Right lobe of liver (tissue), 6 donors: ENCODE measurements around the gene MAP3K5. TPM values are rescaled to one million over a fixed set of nuclear protein-coding genes. Genes with fewer than 3 reads are reported as not detected.

ENCODE experiments used
- ATAC-seq, 4 donors: fragments of 200-7000 bp; cut with Tn5 transposase; one replicate each; pipeline ENCODE4 v1.9.1; 2020; ENCODE audit warnings: mild to moderate bottlenecking in 4 of 4, moderate library complexity in 4 of 4
- DNase-seq, 3 donors: peaks; one replicate each; pipeline ENCODE4 v3.0.0-alpha.2; 2020
- H3K27ac ChIP-seq, 3 donors: fragments of 200-600 bp; one replicate each; pipeline ENCODE4 v1.8.0; 2022
- H3K27me3 ChIP-seq, 2 donors: fragments of 200-600 bp; one replicate each; pipeline ENCODE4 v1.8.0; 2022
- H3K36me3 ChIP-seq, 4 donors: fragments of 200-600 bp; sonication (generic) in 1 of 4; one replicate each; pipeline versions ENCODE4 v1.5.1 to v1.8.0; 2017 to 2022; ENCODE audit warnings: control low read depth in 1 of 4
- H3K4me1 ChIP-seq, 4 donors: fragments of 200-600 bp; sonication (generic) in 1 of 4; one replicate each; pipeline versions ENCODE4 v1.5.1 to v1.8.0; 2017 to 2022; ENCODE audit warnings: control low read depth in 1 of 4
- H3K4me3 ChIP-seq, 3 donors: fragments of 200-600 bp; one replicate each; pipeline ENCODE4 v1.8.0; 2022
- H3K9me3 ChIP-seq, 4 donors: fragments of 200-600 bp; sonication (generic) in 1 of 4; one replicate each; pipeline versions ENCODE4 v1.5.1 to v1.8.0; 2017 to 2022; ENCODE audit warnings: control low read depth in 1 of 4
- POLR2A ChIP-seq: fragments of 450-650 bp; IDR thresholded peaks from one replicate; pipeline ENCODE4 v1.6.1; 2017; ENCODE audit warnings: antibody characterized with exemption, mild to moderate bottlenecking
- WGBS: methylation state at CpG from one replicate; pipeline ENCODE4 v1.1.6; 2018; ENCODE audit warnings: low coverage, low lambda C conversion rate; ENCODE audit not compliant: insufficient coverage; ENCODE audit errors: missing lambda C conversion rate; 5-methylcytosine and 5-hydroxymethylcytosine counted together
- intact Hi-C, 2 donors: fragments of 100-400 bp; cut with DNase I; formaldehyde crosslinking; loops; one replicate each; pipeline versions ENCODE4 v1.11.2 to v1.14.1; 2022
- total RNA-seq, 6 experiments: library from RNA; depleted of rRNA in 2 of 6; stranded (reverse); fragments of >200 nt in 2 of 6; fragmentation: NEBNext Ultra II Directional in 3 of 6; extraction: Animal tissue kit (Norgen Biotek cat#: 25700) in 3 of 6; gene quantifications; one replicate each; pipeline versions ENCODE4 v1.1.0 to v1.2.4, GENCODE V29; 2016 to 2023
- TF ChIP-seq, protein P1 (sequence below), 4 donors: fragments of 200-600 bp in 3 of 4; fragments of 450-650 bp in 1 of 4; IDR thresholded peaks; one replicate each; pipeline versions ENCODE4 v1.5.1 to v1.8.0; 2016 to 2022; ENCODE audit warnings: antibody characterized with exemption in 4 of 4, mild to moderate bottlenecking in 2 of 4
- donor health status: DM: no; HTN: yes; CAD: no.
- donor health status: DM: no; HTN: no; CAD: no.
- donor health status: DM: no; HTN: no; CAD: no.
- donor health status: DM: no; HTN: yes; CAD: no.
- donor health status: DM: no; HTN: yes; CAD: no.

MAP3K5 gene
- total RNA-seq, 6 experiments from 2014 or later = 5.0 to 10.4 (median 6.9) TPM

DNA sequence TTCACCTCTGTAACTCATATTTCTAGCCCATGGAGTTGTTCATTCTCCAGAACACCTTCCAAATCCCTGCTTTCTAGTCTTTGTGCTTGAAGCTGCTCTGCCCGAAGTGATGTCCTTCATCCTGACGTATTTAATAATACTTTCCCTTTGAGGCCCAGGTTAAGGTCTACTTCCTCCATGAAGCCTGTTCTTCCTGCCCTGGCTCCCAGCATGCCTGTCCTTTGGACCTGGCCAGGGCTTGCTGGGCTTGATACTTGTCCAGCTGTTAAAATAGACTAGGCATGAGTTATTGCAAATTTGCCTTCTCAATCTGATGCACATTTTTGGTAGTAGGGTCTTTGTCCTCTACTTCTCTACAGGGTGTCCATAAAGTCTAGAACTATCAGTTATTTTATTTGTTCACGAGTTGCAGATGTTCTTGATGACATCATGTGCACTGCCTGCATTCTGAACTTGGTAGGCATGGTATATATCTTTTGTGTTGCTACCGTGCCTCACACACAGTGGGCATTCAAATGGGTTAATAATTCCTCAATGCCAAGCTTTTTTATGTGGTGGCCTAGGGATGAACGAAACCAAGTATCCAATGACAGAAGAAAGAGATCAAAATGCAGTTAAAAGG lies 239.0 kb downstream of the MAP3K5 start:
- H3K27ac ChIP-seq = no peak overlapping the region
- H3K4me3 ChIP-seq = no peak overlapping the region
- TF ChIP-seq, protein P1, sequence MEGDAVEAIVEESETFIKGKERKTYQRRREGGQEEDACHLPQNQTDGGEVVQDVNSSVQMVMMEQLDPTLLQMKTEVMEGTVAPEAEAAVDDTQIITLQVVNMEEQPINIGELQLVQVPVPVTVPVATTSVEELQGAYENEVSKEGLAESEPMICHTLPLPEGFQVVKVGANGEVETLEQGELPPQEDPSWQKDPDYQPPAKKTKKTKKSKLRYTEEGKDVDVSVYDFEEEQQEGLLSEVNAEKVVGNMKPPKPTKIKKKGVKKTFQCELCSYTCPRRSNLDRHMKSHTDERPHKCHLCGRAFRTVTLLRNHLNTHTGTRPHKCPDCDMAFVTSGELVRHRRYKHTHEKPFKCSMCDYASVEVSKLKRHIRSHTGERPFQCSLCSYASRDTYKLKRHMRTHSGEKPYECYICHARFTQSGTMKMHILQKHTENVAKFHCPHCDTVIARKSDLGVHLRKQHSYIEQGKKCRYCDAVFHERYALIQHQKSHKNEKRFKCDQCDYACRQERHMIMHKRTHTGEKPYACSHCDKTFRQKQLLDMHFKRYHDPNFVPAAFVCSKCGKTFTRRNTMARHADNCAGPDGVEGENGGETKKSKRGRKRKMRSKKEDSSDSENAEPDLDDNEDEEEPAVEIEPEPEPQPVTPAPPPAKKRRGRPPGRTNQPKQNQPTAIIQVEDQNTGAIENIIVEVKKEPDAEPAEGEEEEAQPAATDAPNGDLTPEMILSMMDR (IDR thresholded peaks at IDR 0.05) = no peak
- no peak for TF ChIP-seq POLR2A
- no peaks in the 10 kb centered on the region for H3K9me3 ChIP-seq
- no peak for ATAC-seq
- 56% methylated on average over 5 of the region's 5 CpGs for WGBS
- DNase-seq = peak in 2 of 3 donors; percentile 29 to 53
- H3K27me3 ChIP-seq = no peaks in the 10 kb centered on the region
- H3K4me1 ChIP-seq = peaks cover 0 to 4% (median 2%) of the 10 kb centered on the region in 4 donors
- intact Hi-C loops = no loop called here
- no peaks in the 10 kb centered on the region for H3K36me3 ChIP-seq

- 77% methylated on average over 4 of the region's 4 CpGs for WGBS
- TF ChIP-seq, protein P1 (IDR thresholded peaks at IDR 0.05) = no peak
- no peak for TF ChIP-seq POLR2A
- Histone ChIP-seq H3K4me1 (peaks cover 0 to 8% (median 4%) of the 10 kb centered on the region in 4 donors), H3K9me3 (no peaks in the 10 kb centered on the region), H3K27ac (no peak overlapping the region), H3K36me3 (no peaks in the 10 kb centered on the region), H3K27me3 (no peaks in the 10 kb centered on the region), H3K4me3 (no peak overlapping the region)
- intact Hi-C loops = no loop called here
- no peak for DNase-seq
- no peak for ATAC-seq
Measured at GRCh38 chr6:136552054-136552453, 240.2 kb downstream of the MAP3K5 start.

- 67% methylated on average over 8 of the region's 8 CpGs for WGBS
- ATAC-seq = no peak
- no peak for TF ChIP-seq POLR2A
- TF ChIP-seq, protein P1 (IDR thresholded peaks at IDR 0.05) = no peak
Measured at GRCh38 chr6:136551103-136551502, 241.2 kb downstream of the MAP3K5 start.

DNA sequence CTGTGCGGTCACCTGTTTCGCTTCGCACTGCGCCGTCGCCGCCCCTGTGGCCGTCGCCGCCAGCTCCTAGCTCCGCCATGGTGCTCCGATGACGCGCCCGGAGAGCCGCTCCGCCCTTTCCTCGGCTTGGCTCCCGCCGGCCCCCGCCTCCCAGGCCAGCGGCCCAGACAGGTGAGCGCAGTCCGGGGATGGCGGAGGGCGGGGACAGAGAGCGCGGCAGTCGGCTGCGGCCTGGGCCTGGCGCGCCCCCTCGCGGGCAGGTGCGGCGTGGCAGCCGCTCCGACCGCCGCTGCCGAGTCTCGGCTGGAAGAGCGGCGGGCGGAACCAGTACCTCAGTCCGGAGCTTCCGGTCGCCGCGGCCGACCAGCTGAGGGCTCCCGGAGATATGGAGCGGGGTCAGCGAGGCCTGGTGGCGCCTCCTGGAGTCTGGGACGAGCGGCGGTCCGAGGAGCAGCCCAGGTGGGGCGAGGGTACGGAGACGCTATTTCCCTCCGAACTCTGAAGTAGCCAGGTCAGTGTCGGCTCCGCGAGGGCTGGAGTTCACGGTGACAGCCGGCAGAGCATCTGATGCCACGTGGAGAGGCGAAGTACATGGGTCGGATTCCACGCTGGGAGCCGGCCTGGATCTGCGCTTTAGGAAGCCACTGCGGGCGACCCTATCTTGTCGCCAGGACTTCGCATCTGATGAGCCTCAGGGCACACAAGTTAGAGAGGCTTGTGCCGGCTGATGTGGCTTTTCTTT lies 241.8 kb downstream of the MAP3K5 start, which contains the start of gene MAP7:
Gene MAP7 (minus strand): TSS at position 93 of the 742 bp plus-strand sequence. CDS start 14 bp downstream, at position 79.
- Histone ChIP-seq H3K4me3 (peak within 1 kb of the TSS; percentile 74 to 91 (median 75)), H3K27me3 (no peaks in the 10 kb centered on the region), H3K27ac (peak within 1 kb of the TSS; percentile 65 to 92 (median 86)), H3K36me3 (no peaks in the 10 kb centered on the region), H3K9me3 (no peaks in the 10 kb centered on the region), H3K4me1 (peaks cover 0 to 20% (median 8%) of the 10 kb centered on the region in 4 donors)
- ATAC-seq (peak; percentile 93 to 97 (median 95)), DNase-seq (peak; percentile 91 to 94 (median 93))
- peak; percentile 70 for TF ChIP-seq POLR2A
- TF ChIP-seq, protein P1 (IDR thresholded peaks at IDR 0.05) = peak; percentile 95 to 100 (median 98)
- intact Hi-C loops = no loop called here
- under 1% methylated on average over 23 of the region's 79 CpGs for WGBS

More at GRCh38 chr6:136551103-136551502, 241.2 kb downstream of the MAP3K5 start:
- Histone ChIP-seq H3K4me3 (peak overlapping the region in 2 of 3 donors; percentile 75 to 91), H3K27me3 (no peaks in the 10 kb centered on the region), H3K36me3 (no peaks in the 10 kb centered on the region), H3K27ac (peak overlapping the region in 1 of 3 donors; percentile 92), H3K9me3 (no peaks in the 10 kb centered on the region), H3K4me1 (peaks cover 0 to 16% (median 7%) of the 10 kb centered on the region in 4 donors)
- no peak for DNase-seq
- intact Hi-C loops = no loop called here
